GM03348 (cell line): ENCODE measurements around the gene LPCAT1.

Source experiments
- DNase-seq: peaks from one replicate; pipeline ENCODE4 v3.0.0; 2012; ENCODE audit warnings: low spot score

Gene LPCAT1

GRCh38 chr5:1555011-1555807, 31.4 kb upstream of the LPCAT1 start:
- DNase-seq: peak; percentile 81

- DNase-seq: no peak
These were observed 30.7 kb upstream of the LPCAT1 start for GRCh38 chr5:1554410-1554967.

DNA sequence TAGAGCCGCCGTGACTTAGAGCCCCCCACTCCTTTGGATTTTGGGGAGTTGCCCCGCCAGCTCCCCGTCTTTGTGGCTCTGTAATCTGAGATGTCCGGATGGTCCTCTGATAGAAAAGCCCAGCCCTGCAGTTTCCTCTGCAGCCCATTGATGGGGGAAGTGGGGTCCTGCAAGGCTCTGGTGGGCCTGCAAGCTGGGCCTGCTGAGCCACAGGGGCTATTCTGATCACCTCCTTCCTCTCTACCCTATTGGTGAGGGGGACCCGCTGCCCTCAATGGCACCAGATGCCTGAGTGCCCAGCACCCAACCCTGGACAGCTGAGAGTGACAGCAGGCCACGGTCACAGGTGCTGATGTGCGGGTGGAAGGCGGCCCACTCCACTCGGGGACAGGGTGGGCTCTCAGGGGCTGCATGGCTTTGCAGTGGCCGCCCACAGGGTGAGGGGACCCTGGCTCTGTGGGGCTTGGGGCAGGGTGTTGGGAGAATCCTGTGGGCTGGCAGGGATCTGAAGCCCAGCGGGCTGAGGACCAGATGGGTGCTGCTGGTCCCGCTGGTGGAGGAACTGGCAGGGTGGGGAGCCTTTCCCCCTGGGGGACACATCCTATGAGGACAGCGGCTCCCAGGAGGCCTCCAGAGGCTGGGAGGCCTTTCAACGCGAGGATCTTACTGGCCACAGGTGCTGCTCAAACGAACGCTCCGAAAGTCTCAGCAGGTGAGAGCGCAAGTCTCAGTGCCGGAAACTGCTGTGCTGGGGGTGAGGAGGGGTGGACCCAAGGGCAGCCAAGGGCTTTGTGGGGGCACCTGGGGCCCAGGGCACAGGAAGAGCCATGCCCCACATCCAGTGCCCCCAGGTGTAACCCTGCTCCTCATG, 30.0 kb upstream of the LPCAT1 start:
- DNase-seq: no peak

GRCh38 chr5:1552521-1553255, 28.9 kb upstream of the LPCAT1 start:
- peak; percentile 59 for DNase-seq

- DNase-seq: no peak
These were observed 27.9 kb upstream of the LPCAT1 start for GRCh38 chr5:1551426-1552301.

DNA sequence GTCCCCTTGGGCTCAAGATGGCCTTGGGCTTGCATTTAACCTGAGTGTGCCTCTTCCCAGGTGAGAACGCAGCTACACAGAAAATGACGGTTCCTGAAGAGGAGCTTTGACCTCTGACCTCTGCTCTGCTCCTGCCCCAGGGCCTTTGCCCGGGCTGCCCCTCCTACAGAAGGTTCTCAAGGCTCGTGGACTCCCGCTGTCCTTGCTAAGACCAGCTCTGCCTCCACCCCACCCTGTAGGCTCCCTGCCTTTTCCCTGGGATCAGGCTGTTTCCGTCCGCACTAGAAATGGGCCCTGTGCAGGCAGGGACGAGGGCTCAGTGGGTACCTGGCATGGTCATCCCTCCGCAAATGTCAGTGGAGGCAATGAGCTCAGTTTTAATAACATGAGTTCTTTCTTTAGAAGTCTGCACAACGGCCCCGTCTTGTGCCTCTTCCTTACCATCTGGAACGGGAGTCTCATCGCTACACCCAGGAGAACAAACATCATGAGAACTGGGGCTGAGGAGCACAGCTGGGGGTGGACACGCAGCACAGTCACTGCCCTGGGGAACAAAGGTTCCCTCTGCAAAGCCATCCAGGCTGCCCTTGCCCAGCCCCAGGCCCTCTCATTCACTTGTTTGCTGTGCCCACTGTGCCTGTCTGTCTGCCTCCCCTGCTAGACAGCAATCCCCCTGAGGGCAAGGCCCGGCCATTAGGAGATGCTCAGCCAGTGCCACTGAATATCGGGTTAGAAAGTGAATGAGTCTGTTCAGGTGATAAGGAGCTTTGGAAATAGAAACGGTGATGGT, 26.7 kb upstream of the LPCAT1 start:
- DNase-seq: no peak

DNA sequence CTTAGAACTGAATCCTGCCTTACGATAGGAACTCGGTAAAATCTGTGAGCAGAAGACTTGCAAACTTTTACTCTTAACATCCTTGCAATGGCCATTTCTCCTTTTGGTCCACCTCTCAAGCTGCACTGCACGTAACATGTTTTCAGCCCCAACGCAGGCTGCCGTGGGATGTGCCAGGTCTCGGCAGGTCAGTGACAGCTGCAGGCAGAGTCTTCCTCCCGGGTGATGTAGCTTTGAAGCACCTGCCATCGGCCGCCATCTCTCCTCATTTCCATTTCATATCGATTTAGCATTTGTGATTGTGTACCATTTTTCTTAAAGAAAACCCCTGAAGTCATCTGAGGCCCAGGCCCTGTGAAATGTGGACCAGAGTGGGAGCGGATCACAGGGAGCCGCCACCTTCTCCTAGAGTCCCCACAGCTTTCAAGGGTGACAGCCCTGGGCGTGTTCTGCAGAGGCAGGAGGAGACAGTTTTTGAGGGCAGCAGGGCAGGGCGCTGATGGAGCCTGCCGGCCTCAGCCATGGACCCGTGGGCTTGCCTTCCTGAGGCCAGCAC, 25.8 kb upstream of the LPCAT1 start:
- no peak for DNase-seq

DNA sequence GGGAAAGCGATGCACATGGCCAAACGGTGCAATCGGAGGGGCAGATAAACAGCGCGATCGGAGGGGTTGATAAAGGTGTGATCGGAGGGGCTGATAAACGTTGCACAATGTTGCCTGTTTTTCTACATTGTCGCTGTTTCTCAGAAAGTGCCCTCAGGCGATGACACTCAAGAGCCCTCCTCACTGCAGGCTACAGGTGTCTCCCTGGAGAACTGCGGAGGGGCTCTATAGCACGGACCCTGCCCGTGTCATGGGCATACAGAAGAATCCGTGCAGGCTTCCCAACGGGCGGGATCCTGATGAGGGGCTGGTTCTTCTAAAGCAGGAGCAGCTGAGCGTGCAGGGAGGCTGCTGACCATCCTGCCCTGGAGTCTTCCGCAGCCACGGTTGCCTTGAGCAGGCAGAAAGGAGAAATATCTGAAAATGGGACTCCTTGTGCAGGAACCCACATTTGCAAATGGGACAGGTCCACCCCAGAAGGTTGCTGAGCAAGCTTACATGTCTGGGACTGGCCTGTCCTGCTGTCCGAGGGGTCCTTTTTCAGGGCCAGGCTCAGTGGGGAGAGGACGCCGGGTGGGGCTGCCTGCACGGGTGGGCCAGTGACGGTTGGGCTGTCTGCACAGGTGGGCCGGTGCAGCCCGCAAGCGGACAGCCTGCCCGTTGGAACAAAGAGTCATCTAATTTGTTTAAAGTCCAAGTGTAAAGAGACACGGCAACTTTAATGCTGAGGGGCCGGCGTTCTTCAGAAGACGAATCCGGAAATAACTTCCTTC, 25.1 kb upstream of the LPCAT1 start:
- DNase-seq: no peak

GRCh38 chr5:1547655-1548054, 23.9 kb upstream of the LPCAT1 start:
- DNase-seq: no peak

GRCh38 chr5:1547236-1547635, 23.5 kb upstream of the LPCAT1 start:
- no peak for DNase-seq

DNA sequence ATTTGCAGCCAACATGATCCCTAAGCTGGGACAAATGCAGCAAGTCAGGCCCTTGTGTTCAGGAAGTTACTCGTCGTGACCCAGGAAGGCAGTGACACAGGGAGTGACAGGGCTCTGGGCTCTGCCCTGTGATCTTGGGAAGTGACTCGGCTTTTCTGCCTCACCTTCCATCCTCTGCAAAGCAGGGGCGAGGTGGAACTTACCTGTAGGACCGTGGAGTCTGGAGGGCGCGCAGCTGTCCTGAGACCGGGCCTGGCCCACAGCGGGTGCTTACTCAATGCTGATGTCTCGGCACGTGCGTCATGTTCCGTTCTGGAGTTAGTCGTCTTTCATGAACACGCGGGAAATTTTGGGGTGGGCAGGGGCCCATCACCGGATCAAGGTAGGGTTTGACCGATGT, 22.8 kb upstream of the LPCAT1 start:
- DNase-seq: no peak

DNA sequence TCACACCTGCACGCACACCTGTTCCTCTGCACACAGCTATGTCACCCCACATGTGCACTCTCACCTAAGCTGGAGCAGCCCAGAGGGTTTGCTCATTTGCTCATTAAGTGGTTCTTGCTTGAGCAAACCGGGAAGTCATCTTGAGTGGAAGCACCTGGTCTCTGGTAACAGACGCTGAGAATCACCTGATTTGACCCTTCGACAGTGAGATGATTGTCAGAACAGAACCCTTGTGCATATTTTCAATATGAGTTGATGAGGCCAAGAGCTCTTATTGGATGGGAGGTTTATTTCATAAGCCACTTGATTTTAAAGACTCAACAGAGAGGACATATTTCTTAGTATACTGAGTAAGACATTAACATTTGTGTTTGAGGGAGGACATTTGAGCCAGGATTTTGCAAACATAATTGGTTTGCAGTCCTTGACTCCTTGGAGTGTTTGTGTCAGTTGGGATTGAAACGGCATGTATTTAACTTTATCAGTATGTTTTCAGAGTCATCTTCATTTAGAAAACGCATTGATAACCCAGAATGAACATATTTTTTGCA, 22.1 kb upstream of the LPCAT1 start:
- DNase-seq: no peak

DNA sequence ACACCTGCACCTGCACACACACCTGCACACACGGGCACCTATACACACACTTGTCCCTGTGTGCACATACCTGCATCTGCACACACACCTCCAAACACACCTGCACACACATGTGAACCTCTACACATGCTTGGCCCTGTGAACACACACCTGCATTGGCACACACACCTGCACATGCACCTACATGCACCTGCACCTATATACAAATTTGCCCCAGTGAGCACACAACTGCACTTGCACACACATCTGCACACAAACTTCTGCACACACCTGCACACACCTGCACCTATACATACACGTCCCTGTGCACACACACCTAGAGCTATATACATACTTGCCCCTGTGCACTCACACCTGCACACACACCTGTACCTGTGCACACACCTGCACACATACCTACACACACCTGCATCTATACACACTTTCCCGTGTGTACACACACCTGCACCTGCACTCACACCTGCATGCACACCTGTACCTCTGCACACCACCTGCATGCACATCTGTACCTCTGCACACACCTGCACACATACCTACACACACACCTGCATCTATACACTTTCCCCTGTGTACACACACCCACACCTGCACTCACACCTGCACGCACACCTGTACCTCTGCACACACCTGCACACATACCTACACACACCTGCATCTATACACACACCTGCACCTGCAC, 21.5 kb upstream of the LPCAT1 start:
- no peak for DNase-seq

DNA sequence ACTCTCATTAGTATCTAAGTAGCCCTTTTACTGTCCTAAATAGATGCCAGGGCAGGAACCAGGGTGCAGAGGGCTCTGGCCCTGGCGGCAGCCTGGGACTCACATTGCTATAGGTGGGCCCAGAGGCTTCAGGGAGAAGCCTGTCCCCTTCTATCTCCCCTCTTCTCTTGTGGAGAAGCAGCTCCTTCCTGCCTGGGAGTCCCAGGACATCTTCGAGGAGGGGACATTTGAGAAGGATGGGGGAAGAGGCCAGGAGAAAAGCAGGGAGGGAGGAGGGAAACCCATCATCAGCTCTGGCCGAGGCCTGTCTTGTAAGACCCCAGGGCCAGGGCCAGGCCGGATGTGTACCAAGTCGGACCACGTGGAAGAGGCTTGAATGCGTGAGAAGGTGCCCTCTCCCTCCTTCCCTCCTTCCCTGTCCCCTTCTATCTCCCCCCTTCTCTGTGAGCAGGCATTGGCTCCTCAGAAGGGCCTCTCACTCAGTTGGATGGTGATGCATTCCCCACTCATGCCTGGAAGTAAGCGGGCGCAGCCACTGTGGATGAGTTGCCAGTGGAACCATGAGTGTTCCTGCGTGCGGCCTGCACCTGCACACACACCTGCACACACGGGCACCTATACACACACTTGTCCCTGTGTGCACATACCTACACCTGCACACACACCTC, 20.7 kb upstream of the LPCAT1 start:
- no peak for DNase-seq

DNA sequence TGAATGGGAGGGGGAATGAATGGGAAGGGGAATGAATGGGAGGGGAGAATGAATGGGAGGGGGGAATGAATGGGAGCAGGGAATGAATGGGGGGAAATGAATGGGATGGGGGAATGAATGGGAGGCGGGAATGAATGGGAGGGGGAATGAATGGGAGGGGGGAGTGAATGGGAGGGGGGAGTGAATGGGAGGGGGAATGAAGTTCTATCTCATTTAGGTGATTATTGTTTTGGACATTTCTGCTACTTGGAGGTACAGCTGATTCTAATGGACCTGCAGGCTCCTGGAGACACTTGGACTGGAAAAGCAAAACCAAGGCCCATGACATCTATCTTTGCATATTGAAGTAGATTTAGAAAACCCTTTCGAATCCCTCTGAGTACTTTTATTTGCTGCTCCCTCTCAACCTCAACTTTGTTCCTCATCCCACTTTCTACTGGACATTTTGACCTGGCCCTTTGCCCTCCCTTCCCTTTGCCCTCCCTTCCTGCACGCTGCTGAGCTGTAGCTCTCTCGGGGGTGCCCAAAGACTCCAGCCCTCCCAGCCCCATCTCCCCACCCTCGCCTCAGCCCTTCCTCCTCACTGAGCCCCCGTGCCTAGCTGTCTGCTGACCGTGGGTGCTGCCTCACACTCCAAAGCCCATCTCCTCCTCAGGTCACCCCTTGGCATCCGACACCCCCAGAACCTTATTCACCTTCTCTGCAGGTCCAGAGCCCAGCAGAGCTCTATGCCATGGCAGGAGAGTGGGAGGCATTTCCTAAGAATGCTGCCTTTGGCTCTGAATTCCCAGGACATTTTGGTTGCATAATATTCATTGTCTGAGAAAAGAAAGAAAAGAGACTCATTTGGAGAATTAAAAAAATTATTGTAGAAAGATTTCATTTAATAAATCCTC, 19.9 kb upstream of the LPCAT1 start:
- peak; percentile 55 for DNase-seq

DNA sequence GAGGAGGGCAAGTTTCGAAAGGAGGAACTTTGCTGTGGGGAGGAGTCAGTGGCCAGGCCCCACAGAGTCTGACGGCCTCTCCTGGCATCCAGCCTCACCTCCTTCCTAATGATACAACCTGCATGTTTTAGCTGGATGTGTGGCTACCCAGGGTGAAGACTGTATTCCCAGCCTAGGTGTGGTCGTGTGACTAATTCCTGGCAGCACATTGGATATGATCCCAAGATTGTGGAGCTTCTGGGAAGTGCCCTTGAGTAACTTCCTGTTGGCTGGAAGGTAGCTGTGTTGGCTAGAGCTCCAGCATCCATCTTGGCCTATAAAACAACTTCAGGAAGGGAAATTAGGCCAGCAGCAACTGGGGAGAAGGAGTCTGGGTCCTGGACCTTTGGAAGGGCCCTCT, 19.0 kb upstream of the LPCAT1 start:
- peak; percentile 61 for DNase-seq
